Measurements from ENCODE around the gene GAB3. TPM values are rescaled to one million over a fixed set of nuclear protein-coding genes. Genes with fewer than 3 reads are reported as not detected.

GAB3 gene
- total and polyA plus RNA-seq, 9 of the 15 experiments (the other 6 are each of a cell fraction or from before 2014, with no cell fraction given): 16.1 to 31.4 (median 20.2) TPM

DNA sequence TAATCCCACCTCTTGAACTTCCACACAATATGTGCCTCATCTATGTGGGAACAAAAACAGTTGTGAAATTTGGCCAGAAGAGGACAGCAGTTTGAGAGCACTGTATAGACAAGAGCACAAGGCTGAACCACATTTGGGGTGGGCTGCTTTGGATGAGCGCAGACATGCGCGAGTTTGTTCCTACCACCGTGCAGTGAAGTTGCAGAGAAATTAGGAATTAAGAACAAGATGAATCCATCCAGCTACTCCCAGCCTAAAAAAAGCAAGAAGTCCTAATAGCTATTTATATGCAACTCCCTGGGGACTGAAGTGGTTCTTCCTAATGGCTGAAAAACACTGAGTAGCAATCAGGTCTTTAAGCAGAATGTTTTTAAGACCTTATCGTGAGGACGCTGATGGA is 1.0 kb downstream of the GAB3 start:
- H3K4me2 ChIP-seq (ENCODE audit: insufficient read depth, low read length): peak overlapping the region; percentile 94
- peaks cover 20 to 29% of the 10 kb centered on the region in 2 experiments; a peak in 3 of 5 replicates for H3K4me1 ChIP-seq (replicated peaks in 1 of 2; ENCODE audit: control insufficient read depth in 2 of 2, insufficient read depth in 2 of 2, low read length in 2 of 2)
- intact Hi-C loops (cut with micrococcal nuclease) (loop anchor here (2.0 to 5.0 kb wide), 2 partner anchors 31 to 92 kb away; no protein-coding TSS in a partner anchor), in situ Hi-C loops (cut with MboI) (loop anchor here (25.0 kb wide), 1 partner anchor 163 kb away; the partner anchor contains the start of gene CTAG1A)
- H3K9me3 ChIP-seq (replicated peaks; ENCODE audit: control insufficient read depth, insufficient read depth, low read depth, low read length): no peaks in the 10 kb centered on the region
- H3K9me1 ChIP-seq (ENCODE audit: control insufficient read depth, insufficient read depth, low read length): no peaks in the 10 kb centered on the region
- ChIA-PET CTCF (ENCODE audit: low intra/inter-chr PET ratio) (interaction anchor here (2.0 kb wide), 1 partner anchor 35 kb away, joined by 4 read pairs; no protein-coding TSS in a partner anchor), POLR2A (interaction anchor here (0.9 to 1.2 kb wide), 2 partner anchors 9 to 13 kb away, joined by 4 to 5 read pairs; partner anchors contain the start of gene DKC1)
- H3K36me3 ChIP-seq (ENCODE audit: control insufficient read depth, insufficient read depth, low read length): no peaks in the 10 kb centered on the region
- H3K4me3 ChIP-seq: peak overlapping the region; percentile 69
- H3K27ac ChIP-seq (ENCODE audit: extremely low read depth, low read depth, low read length): peak overlapping the region; percentile 87
- no peak for TF ChIP-seq CGGBP1 (CRISPR knock-in tag; IDR thresholded peaks at IDR 0.05)
- TF ChIP-seq PRDM10 (IDR thresholded peaks at IDR 0.05; ENCODE audit: partially characterized antibody): peak; percentile 90
- TF ChIP-seq, protein P1, sequence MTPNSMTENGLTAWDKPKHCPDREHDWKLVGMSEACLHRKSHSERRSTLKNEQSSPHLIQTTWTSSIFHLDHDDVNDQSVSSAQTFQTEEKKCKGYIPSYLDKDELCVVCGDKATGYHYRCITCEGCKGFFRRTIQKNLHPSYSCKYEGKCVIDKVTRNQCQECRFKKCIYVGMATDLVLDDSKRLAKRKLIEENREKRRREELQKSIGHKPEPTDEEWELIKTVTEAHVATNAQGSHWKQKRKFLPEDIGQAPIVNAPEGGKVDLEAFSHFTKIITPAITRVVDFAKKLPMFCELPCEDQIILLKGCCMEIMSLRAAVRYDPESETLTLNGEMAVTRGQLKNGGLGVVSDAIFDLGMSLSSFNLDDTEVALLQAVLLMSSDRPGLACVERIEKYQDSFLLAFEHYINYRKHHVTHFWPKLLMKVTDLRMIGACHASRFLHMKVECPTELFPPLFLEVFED (CRISPR knock-in tag; conservative IDR thresholded peaks at IDR 0.05): no peak
- TF ChIP-seq CTCF (IDR thresholded peaks at IDR 0.05 in 2 of 3, conservative IDR thresholded peaks at IDR 0.05 in 1 of 3; ENCODE audit: insufficient read depth in 2 of 3, low read depth in 1 of 3, low read length in 3 of 3): peak in 1 of 3 experiments; percentile 12; a peak in 2 of 6 replicates
- 0 out of 2 replicates have a peak, but pooled peaks have one; percentile 14 for TF ChIP-seq ZSCAN29 (IDR thresholded peaks at IDR 0.05)
- TF ChIP-seq, protein P2, sequence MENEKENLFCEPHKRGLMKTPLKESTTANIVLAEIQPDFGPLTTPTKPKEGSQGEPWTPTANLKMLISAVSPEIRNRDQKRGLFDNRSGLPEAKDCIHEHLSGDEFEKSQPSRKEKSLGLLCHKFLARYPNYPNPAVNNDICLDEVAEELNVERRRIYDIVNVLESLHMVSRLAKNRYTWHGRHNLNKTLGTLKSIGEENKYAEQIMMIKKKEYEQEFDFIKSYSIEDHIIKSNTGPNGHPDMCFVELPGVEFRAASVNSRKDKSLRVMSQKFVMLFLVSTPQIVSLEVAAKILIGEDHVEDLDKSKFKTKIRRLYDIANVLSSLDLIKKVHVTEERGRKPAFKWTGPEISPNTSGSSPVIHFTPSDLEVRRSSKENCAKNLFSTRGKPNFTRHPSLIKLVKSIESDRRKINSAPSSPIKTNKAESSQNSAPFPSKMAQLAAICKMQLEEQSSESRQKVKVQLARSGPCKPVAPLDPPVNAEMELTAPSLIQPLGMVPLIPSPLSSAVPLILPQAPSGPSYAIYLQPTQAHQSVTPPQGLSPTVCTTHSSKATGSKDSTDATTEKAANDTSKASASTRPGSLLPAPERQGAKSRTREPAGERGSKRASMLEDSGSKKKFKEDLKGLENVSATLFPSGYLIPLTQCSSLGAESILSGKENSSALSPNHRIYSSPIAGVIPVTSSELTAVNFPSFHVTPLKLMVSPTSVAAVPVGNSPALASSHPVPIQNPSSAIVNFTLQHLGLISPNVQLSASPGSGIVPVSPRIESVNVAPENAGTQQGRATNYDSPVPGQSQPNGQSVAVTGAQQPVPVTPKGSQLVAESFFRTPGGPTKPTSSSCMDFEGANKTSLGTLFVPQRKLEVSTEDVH (IDR thresholded peaks at IDR 0.05; ENCODE audit: low read depth, partially characterized antibody): no peak
- TF ChIP-seq BRD9 (IDR thresholded peaks at IDR 0.05; ENCODE audit: low read depth, partially characterized antibody): peak; percentile 32
- TF ChIP-seq NRF1 (conservative IDR thresholded peaks at IDR 0.05 in 1 of 2, IDR thresholded peaks at IDR 0.05 in 1 of 2): peak; percentile 67 to 74
- peak overlapping the region; percentile 91 to 92 for H3K9ac ChIP-seq (ENCODE audit: insufficient read depth in 1 of 2, low read depth in 2 of 2, low read length in 2 of 2)
- H3K79me2 ChIP-seq (ENCODE audit: control insufficient read depth, insufficient read depth, low read length): peaks cover 54% of the 10 kb centered on the region
- DNase-seq (ENCODE audit: extremely low read depth in 1 of 4, low spot score in 3 of 4) (peak in 1 of 4 experiments; percentile 44), ATAC-seq (peak; percentile 55), FAIRE-seq (peak; percentile 74)
- no peak overlapping the region for H2AFZ ChIP-seq (ENCODE audit: low read depth, low read length)
- H3K27me3 ChIP-seq (ENCODE audit: control insufficient read depth in 2 of 2, insufficient read depth in 2 of 2, low read length in 2 of 2): no peaks in the 10 kb centered on the region
- no peaks in the 10 kb centered on the region for H4K20me1 ChIP-seq (replicated peaks; ENCODE audit: control insufficient read depth, insufficient read depth, low read length)
- 2% methylated on average over 6 of the region's 6 CpGs for WGBS (ENCODE audit: insufficient coverage, low coverage, missing lambda C conversion rate)
- BruUV-seq (replicated peaks): no TSS peak

All from K562 (cell line).